ENCODE measurements around the gene KLHL3. TPM values are rescaled to one million over a fixed set of nuclear protein-coding genes. Genes with fewer than 3 reads are reported as not detected.
"Not testable (repeated sequence)": the region's sequence is repeated elsewhere in the genome, so short reads cannot be mapped to it uniquely, and the experiment has no call there.

The KLHL3 gene, protein sequence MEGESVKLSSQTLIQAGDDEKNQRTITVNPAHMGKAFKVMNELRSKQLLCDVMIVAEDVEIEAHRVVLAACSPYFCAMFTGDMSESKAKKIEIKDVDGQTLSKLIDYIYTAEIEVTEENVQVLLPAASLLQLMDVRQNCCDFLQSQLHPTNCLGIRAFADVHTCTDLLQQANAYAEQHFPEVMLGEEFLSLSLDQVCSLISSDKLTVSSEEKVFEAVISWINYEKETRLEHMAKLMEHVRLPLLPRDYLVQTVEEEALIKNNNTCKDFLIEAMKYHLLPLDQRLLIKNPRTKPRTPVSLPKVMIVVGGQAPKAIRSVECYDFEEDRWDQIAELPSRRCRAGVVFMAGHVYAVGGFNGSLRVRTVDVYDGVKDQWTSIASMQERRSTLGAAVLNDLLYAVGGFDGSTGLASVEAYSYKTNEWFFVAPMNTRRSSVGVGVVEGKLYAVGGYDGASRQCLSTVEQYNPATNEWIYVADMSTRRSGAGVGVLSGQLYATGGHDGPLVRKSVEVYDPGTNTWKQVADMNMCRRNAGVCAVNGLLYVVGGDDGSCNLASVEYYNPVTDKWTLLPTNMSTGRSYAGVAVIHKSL
- 10 to 100 TPM; 19.5 to 37.0 (median 27.2) TPM for polyA plus RNA-seq (ENCODE audit: insufficient read depth in 1 of 5, insufficient read length in 5 of 5, low replicate concordance in 1 of 5)
- long read RNA-seq, donor 1, full-length matches to known transcripts, result 2 of 2 reads
- long read RNA-seq, donor 1, partial matches to known transcripts, result 0 of 2 reads
- long read RNA-seq, donor 1, other reads (novel, unspliced or antisense), result 0 of 2 reads
- long read RNA-seq, donor 2, result 0 reads
- long read RNA-seq, donor 3, full-length matches to known transcripts, result 3 of 3 reads
- long read RNA-seq, donor 3, partial matches to known transcripts, result 0 of 3 reads
- long read RNA-seq, donor 3, other reads (novel, unspliced or antisense), result 0 of 3 reads
- long read RNA-seq, donor 4, result 0 reads
- long read RNA-seq, donor 5, result 0 reads
- long read RNA-seq, donor 6, result 0 reads
- long read RNA-seq, donor 7, full-length matches to known transcripts, result 4 of 4 reads
- long read RNA-seq, donor 7, partial matches to known transcripts, result 0 of 4 reads
- long read RNA-seq, donor 7, other reads (novel, unspliced or antisense), result 0 of 4 reads
- long read RNA-seq, donor 8, result 0 reads

DNA sequence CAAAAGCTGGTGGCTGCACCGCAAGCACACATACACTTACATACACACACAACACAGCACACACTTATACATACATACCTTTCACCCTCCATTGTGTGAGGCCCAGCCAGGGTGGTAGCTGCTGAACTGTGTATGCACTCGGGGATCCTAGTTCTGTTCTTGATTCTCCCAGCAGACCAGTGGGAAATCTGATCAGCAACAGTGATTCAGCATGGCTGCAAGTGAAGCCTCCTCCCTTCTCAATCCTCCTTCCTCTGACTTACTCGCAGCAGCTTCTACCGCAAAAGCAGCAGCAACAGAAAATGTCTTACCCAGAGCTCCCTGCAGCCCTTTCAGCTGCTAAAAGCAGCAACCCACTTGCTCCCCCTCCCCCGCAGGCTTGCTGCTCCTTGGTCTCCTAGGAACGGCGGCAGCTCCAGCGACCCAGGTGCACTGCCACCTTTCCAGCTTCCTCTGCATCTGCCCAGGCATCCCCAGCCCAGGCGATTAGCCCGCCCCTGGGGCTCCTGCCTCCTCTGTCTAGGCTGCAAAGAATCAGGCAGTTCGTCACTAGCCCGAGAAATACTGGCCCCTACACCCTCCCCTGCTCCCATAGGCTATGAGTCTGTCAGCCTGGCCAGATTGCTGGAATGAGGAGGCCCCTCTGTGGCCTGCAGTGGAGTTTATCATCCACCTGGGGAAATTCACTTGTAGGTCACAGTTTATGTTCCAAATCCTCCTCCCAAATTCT, at the start of gene KLHL3:
Gene KLHL3 (minus strand): TSS at position 535 of the 730 bp plus-strand sequence. CDS start 443 bp downstream, at position 92.
- DNase-seq, result peak; percentile 36 to 40

DNA sequence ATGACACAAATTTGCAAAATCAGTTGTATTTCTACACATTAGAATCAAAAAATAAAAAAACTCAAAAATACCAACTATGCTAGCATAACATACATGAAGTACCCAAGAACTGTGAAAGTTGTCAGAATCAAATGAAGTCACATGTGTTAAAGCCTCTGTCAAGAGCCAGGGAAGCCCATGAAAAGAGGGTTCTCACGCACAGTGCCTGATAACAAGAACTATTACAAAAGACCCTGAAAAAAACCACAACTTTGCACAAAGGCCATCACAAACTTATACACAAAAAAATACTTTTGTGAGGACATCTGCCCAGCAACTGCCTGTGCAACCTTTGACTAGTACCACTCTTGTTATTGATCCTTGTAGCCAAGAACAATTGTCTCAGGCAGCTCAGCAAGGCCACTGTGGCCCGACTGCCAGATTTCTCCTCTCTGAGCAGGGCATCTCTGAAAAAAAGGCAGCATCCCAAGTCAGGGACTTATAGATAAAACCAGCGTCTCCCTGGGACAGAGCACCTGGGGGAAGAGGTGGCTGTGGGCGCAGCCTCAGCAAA, 47.2 kb upstream of the KLHL3 start:
- DNase-seq, result no peak

DNA sequence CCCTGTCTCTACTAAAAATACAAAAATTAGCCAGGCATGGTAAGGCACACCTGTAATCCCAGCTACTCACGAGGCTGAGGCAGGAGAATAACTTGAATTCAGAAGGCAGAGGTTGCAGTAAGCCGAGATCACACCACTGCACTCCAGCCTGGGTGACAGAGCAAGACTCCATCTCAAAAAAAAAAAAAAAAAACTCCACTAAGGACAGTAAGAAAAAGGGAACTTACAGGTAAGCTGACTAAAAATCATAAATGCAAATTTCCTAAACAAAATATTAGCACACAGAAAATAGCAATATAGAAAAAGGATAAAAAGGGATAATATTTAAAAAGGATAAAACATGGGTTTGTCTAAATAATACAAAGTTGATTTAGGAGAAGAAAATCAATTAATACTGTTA, 46.2 kb upstream of the KLHL3 start:
- DNase-seq, result no peak

DNA sequence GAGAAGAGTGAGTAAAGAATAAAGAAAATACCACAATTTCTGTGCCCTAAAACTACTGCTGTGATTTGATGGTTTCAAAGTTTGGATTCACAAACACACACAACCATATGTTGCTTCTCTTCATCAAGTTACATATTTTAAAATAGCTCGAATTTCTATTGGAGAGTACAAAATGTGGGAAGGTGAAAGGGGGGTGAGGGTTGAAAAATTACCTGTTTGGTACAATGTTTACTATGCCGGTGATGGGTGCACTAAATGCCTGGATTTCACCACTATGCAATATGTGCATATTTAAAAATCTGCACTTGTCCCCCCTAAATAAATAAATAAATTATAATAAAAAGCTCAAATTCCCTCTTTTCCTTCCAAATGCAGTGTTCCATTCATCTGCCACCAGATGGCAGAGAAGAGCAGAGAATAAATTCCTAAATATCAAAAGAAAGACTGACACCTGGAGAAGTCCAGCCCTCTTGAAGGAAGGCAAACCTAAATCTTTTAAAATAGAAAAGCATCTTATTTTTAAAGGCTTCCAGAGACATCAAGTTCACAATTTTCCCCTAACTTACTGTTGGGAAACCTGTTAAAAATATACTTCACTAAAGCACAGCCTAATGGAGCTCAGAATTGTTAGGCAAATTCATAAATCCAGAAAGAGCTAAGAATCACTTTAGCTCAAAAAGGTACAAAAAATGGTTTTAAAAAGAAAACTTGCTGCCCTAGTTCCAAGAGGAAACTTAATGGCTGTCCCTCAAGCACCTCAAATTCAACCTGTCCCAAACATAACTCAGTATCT, 43.1 kb upstream of the KLHL3 start:
- peak; percentile 8 to 25 for DNase-seq

DNA sequence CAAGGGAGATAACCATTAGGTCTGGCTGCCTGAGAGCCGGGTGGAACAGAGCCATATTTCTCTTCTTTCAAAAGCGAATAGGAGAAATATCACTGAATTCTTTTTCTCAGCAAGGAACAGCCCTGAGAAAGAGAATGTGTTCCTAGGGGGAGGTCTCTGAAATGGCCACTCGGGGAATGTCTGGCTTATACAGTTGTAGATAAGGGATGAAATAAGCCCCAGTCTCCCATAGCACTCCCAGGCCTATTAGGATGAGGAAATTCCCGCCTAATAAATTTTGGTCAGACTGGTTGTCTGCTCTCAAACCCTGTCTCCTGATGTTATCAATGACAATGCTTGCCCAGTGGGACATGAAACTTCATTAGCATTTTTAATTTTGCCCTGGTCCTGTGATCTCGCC, 32.0 kb upstream of the KLHL3 start:
- DNase-seq, result not testable (repeated sequence)

DNA sequence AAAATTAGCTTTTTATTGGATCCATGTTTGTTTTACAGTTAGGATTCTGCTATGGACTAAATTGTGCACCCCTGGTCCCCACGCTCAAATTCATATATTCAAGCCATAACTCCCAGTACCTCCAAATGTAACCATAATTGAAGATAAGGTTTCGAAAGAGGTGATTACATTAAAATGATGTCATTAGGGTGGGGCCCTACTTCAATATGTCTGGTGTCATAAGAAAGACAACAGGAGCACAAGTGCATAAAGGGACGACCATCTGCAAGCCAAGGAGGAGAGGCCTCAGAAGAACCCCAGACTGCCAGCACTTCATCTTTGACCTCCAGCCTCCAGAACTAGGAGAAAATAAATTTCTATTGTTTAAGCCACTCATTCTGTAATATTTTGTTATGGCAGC, 25.7 kb upstream of the KLHL3 start:
- no peak for DNase-seq

DNA sequence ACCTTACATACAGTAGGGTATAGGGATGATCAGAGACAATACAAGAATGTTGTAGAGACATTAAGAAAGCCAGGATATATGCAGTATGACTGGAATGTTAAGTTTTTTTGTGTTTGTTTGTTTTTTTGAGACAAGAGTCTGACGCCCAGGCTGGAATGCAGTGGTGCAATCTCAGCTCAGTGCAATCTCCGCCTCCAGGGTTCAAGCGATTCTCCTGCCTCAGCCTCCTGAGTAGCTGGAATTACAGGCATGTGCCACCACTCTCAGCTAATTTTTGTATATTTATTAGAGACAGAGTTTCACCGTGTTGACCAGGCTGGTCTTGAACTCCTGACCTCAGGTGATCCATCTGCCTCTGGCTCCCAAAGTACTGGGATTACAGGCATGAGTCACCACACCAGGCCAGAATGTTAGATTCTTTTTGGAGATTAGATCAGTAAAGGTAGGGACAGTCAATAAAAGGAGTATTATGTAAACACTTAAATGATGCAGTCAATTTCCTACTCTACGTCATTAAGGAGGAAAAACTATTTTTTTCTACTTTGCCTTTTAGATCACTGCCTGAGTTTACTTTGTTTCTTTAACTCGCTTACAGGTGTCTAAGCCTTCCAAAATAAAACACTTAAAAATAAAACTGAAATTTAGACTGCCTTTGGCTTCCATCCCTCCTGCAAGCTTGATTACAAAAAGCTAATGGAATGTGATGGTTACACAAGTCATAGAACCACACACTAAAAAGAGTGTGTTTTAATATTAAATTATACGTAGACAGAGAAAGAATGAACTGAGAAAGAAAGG, 25.0 kb upstream of the KLHL3 start:
- DNase-seq, result no peak

DNA sequence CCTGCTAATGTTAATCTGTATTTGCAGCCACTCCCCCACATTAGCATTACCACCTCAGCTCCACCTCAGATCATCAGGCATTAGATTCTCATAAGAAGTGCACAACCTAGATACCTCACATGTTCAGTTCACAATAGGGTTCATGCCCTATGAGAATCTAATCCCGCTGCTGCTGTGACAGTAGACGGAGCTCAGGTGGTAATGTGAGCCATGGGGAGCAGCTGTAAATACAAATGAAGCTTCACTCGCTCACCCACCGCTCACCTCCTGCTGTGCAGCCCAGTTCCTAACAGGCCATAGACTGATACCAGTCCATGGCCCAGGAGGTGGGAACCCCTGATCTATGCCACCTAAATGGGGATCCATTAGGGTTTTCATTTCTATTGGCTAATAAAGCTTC, 24.4 kb upstream of the KLHL3 start:
- DNase-seq, result no peak

DNA sequence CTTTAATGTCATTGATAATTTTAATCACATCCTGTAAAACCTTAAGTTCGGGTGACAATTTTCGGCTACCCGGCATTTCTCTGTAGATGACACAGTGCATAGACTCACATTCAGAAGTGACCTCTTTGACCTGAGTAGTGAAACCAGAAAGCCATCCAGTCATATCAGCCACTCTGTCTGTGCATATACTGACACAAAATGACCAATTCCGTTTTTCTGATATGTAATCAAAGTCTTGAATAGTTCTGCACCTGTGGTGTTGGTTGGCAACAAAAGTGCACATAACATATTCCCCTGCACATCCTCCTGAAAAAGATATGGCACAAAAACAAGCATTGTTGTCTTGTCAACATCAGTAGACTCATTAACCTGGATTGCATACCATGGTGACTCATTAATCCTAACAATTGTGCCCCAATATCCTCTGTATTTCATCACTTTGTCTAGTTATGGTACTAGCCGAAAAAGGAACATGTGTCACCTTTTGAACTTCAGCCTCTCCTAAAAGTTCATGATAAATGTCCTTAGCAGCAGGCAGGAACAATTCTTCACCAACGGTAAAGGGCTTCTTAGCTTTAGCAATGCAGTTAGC, 22.9 kb upstream of the KLHL3 start:
- no peak for DNase-seq

DNA sequence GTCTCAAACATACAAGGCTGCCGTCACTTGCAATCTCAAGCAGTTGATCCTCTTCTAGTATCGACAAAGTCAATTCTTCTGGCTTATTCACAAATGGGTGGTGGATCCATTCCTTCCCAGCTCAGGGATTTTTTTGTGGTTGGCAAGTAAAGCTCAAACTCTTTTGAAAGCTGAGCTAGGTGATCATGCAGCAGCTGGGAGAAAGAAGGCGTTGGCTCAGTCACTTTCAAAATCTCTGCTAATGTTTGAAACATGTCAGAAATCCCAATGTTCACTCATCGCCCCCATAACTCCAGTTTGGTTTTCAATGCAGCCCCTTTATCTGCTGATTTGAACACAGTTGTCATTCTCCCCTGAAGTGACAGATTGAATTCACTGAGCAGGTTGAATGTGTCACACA, 22.2 kb upstream of the KLHL3 start:
- no peak for DNase-seq

DNA sequence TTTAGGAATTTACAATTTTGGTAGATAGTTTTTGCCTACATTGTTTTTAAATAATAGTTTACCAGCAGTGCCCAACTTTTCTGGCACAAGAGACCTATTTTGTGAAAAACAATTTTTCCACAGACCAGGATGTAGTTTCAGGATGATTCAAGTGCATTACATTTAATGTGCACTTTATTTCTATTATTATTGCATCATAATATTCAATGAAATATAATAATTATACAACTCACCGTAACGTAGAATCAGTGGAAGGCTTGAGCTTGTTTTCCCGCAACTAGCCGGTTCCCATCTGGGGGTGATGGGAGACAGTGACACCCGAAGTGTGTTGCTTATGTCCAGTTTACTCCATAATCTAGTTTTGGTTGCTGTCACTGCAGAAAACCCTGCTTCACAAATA, 21.7 kb upstream of the KLHL3 start:
- DNase-seq, result no peak

DNA sequence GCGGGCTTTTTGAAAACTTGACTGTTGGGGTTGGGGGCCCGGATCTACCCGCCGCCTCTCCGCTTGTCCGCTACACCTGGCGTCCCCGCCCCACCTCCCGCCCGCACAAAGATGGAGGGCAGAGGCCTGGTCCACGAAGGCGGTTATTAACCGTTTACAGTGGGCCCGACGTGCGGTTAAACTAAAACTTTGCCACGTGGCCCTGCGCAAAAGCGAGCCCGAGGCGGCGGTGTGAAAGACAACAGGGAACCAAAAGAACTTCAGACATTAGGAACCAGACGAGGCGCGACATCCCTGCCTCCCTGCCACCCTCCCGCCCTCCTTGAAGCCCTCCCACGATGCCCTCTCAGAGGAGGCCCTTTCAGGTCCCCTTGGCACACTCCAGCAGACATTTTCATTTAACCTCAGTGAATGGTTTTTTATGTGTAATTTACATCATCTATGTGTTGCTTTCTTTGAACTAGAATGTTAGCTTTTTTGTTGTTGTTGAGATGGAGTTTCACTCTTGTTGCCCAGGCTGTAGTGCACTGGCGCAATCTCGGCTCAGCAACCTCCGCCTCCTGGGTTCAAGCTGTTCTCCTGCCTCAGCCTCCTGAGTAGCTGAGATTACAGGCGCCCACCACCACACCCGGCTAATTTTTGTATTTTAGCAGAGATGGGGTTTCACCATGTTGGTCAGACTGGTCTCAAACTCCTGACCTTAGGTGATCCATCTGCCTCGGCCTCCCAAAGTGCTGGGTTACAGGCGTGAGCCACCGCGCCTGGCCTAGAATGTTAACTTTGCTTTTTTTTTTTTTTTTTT, 19.3 kb upstream of the KLHL3 start:
- DNase-seq, result no peak

DNA sequence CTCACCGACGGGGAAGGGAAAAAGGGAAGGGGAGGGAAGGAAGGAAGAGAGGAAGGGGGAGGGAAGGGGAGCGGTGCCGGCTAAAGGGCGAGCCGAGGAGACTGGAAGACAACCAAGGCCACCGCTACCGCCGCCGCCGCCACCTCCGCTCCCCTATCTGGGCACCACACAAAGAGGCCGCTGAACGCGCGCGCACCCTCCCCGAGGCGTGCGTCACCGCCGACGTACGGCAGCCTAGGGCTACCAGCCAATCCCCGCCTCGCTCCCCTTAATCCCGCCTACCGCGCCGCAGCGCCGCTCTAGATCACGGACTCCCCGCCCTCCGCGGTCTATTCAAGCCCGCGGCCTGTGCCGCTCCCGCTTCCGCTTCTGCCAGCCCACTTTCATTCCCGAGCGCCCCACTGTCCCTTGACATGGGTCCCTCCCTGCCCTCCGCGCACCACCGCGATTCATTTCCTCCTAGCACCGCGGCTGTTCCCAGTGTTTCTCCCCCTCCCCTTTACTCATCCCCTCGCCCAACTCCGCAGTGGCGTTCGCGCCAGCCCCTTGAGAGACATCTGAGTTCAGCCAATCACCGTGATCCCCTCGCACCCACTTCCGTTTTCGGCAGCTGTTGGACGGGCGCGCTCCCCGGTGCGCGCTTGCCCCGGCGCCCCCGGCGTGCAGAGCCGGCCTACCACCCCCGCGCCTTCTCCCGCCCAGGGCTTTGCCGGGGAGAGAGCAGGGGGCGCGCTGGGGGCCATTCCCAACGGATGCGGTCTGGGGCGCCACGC, 18.5 kb upstream of the KLHL3 start, which contains the start of gene HNRNPA0:
Gene HNRNPA0 (minus strand): TSS at position 176 of the 773 bp plus-strand sequence. CDS start 297 bp downstream, outside the sequence.
- peak; percentile 99 to 100 for DNase-seq

DNA sequence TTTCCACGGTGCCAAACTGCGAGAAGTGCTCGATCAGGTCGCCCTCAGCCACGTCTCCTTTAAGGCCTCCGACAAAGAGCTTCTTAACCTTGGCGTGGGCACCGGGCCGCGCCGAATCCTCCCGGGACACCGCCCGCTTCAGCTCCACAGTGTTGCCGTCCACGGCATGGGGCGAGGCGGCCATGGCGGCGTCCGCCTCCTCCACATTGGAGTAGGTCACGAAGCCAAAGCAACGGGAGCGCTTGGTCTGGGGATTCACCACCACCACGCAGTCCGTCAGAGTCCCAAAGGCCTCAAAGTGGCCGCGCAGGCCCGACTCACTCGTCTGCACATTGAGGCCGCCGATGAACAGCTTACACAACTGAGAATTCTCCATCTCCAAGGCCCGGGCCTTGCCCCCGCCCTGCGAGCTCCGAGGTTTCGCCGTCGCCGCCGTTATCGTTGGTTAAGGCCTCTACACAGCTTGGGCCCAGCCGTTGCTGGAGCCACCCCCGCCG, 17.9 kb upstream of the KLHL3 start:
- DNase-seq, result no peak

DNA sequence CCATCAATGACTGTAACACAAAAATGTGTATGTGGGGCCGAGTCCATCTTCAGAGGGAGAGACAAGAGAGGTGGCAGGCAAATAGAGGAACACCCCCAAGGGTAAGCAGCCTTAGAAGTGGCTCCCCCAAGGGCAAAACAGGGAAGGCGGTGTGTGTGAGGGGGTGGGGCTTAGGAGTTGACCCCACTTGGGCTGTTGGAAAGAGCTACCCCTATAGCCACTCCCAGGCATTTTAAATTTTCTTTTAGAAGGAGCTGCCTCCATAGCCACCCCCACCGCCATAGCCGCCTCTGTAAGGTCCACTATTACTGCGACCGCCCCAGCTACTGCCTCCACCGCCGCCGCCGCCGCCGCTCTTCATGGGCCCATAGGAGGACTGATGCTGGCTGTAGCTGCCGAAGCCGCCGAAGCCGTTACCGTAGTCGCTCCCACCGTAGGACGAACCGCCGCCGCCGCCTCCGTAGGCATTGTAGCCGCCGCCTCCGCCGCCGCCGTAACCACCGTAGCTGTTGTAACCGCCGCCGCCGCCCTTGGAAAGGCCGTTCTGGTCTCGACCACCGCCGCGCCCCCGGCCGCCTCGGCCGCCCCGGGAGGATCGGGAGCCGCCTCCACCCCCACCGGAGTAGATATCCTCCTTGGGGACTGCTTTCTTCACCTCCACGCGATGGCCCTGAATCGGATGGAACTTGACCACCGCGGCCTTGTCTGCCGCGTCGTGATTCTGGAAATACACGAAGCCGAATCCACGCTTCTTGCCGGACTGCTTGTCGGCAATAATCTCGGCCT, 17.2 kb upstream of the KLHL3 start:
- DNase-seq, result peak; percentile 10 to 25

DNA sequence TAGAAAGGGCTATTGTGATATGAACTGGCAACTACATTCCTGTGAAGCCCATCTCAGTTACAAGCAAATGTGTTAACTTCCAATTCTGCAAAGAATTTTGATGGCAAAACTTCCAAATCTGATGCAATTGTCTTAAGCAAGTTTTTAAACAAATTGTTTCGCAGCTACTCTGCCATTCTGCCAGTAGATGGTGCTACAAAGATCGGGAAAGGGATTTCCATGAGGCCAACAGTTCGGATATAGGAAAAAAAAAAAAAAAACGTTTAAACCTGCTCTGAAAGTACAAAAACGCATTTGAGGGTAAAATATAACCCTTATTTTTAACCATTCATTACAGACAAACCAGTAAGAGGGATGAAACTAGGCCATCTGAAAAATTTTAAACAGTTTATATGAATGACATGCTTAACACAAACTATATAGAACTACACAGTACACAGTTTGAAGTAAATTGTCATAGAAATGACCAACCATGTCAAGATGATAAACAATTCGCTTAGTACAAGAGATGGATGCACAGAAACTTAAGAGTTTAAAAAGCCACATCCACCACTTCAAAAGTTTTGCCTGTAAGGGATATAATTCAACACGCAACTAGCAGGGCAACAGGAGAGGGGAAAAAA, 16.1 kb upstream of the KLHL3 start:
- DNase-seq, result peak; percentile 65 to 67

Measured in right lung (tissue), 10 donors.